HG02970 (cell line): Measurements from ENCODE around the gene AP4B1.
"Not testable (repeated sequence)": the region's sequence is repeated elsewhere in the genome, so short reads cannot be mapped to it uniquely, and the experiment has no call there.

Experiments
- ATAC-seq: cut with Tn5 transposase; IDR thresholded peaks from one replicate; pipeline ENCODE4 v1.9.1; 2021; ENCODE audit warnings: mild to moderate bottlenecking, moderate library complexity, moderate number of reproducible peaks; ENCODE audit not compliant: unreplicated experiment, low FRiP score

The AP4B1 gene

GRCh38 chr1:113904674-113905434, at the start of gene AP4B1, which contains the start of gene DCLRE1B:
Gene AP4B1 (minus strand): TSS chr1:113904799. CDS start chr1:113904717, 82 bp downstream.
Gene DCLRE1B (plus strand): TSS chr1:113905326. CDS start chr1:113905587, 261 bp downstream.
- peak; percentile 88 for ATAC-seq

GRCh38 chr1:113951719-113952118, 47.1 kb upstream of the AP4B1 start:
- no peak for ATAC-seq

GRCh38 chr1:113950908-113951307, 46.3 kb upstream of the AP4B1 start:
- no peak for ATAC-seq

GRCh38 chr1:113949007-113949406, 44.4 kb upstream of the AP4B1 start:
- ATAC-seq, result no peak

GRCh38 chr1:113948151-113948550, 43.6 kb upstream of the AP4B1 start:
- not testable (repeated sequence) for ATAC-seq

- ATAC-seq, result no peak
Measured at GRCh38 chr1:113947388-113948107, 42.9 kb upstream of the AP4B1 start.

GRCh38 chr1:113946678-113947387, 42.2 kb upstream of the AP4B1 start:
- ATAC-seq, result no peak

- no peak for ATAC-seq
Measured at GRCh38 chr1:113946112-113946511, 41.5 kb upstream of the AP4B1 start.

- ATAC-seq, result no peak
Measured at GRCh38 chr1:113945329-113945728, 40.7 kb upstream of the AP4B1 start.

- no peak for ATAC-seq
Measured at GRCh38 chr1:113943028-113943811, 38.6 kb upstream of the AP4B1 start.

GRCh38 chr1:113942527-113942926, 37.9 kb upstream of the AP4B1 start:
- no peak for ATAC-seq

- ATAC-seq, result no peak
Measured at GRCh38 chr1:113941245-113941559, 36.6 kb upstream of the AP4B1 start.

- ATAC-seq, result no peak
Measured at GRCh38 chr1:113940365-113941244, 36.0 kb upstream of the AP4B1 start.

- no peak for ATAC-seq
Measured at GRCh38 chr1:113938192-113938591, 33.6 kb upstream of the AP4B1 start.

GRCh38 chr1:113937146-113937545, 32.5 kb upstream of the AP4B1 start:
- ATAC-seq, result no peak

- no peak for ATAC-seq
Measured at GRCh38 chr1:113935970-113936369, 31.4 kb upstream of the AP4B1 start.

GRCh38 chr1:113935176-113935575, 30.6 kb upstream of the AP4B1 start:
- ATAC-seq, result no peak

GRCh38 chr1:113934511-113935055, 30.0 kb upstream of the AP4B1 start:
- ATAC-seq, result no peak

GRCh38 chr1:113934006-113934405, 29.4 kb upstream of the AP4B1 start:
- no peak for ATAC-seq
